Suprapubic skin (tissue), 4 donors: ENCODE measurements around the gene APEH.

ENCODE experiments used
- EP300 ChIP-seq: sonication (generic); formaldehyde crosslinking; IDR thresholded peaks from one replicate; pipeline ENCODE4 v1.6.1; 2017; ENCODE audit warnings: antibody characterized with exemption
- POLR2A ChIP-seq, 2 donors: fragments of 450-650 bp; IDR thresholded peaks; one replicate each; pipeline ENCODE4 v1.6.1; 2017; ENCODE audit warnings: antibody characterized with exemption in 2 of 2, mild to moderate bottlenecking in 2 of 2, moderate library complexity in 2 of 2
- POLR2AphosphoS5 ChIP-seq, 3 donors: sonication (generic); formaldehyde crosslinking; IDR thresholded peaks; one replicate each; pipeline ENCODE4 v1.6.1; 2017; ENCODE audit warnings: antibody characterized with exemption in 3 of 3
- TF ChIP-seq, protein P1 (sequence below), 2 donors: fragments of 200-600 bp in 1 of 2; fragments of 450-650 bp in 1 of 2; sonication (generic) in 1 of 2; IDR thresholded peaks; one replicate each; pipeline ENCODE4 v1.5.1; 2016 to 2019; ENCODE audit warnings: antibody characterized with exemption in 2 of 2, mild to moderate bottlenecking in 1 of 2, moderate library complexity in 1 of 2

DNA sequence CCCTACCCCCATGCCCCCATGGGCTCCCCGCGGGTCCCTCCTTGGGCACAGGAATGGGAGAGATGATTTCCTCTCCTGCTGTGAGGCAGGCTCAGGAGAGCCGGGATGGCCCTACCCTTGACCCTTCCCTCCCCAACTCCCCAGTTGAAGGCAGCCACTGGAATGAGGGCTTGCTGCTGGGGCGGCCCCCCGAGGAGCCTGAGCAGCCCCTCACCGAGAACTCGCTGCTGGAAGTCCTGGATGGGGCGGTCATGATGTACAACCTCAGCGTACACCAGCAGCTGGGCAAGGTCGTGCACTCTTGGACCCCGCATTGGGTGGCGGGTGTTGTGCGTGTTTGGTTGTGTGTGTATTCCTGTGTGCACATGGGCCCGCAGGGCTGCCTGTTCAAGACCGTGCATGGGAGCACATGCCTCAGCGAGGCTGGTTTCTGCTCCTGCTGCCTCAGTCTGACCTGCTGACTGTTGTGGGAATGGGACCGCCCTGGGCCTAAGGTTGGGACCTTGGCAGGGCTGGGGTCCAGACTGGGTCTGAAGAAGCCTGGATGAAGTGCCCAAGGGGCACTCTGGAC is 31.3 kb downstream of the APEH start:
- TF ChIP-seq, protein P1, sequence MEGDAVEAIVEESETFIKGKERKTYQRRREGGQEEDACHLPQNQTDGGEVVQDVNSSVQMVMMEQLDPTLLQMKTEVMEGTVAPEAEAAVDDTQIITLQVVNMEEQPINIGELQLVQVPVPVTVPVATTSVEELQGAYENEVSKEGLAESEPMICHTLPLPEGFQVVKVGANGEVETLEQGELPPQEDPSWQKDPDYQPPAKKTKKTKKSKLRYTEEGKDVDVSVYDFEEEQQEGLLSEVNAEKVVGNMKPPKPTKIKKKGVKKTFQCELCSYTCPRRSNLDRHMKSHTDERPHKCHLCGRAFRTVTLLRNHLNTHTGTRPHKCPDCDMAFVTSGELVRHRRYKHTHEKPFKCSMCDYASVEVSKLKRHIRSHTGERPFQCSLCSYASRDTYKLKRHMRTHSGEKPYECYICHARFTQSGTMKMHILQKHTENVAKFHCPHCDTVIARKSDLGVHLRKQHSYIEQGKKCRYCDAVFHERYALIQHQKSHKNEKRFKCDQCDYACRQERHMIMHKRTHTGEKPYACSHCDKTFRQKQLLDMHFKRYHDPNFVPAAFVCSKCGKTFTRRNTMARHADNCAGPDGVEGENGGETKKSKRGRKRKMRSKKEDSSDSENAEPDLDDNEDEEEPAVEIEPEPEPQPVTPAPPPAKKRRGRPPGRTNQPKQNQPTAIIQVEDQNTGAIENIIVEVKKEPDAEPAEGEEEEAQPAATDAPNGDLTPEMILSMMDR (IDR thresholded peaks at IDR 0.05): no peak
- TF ChIP-seq POLR2AphosphoS5 (IDR thresholded peaks at IDR 0.05) (no peak), POLR2A (IDR thresholded peaks at IDR 0.05) (no peak), EP300 (no peak)
